Endodermal cell (in vitro differentiated cells): ENCODE measurements around the gene BPIFA3. TPM values are rescaled to one million over a fixed set of nuclear protein-coding genes. Genes with fewer than 3 reads are reported as not detected.
A peak's percentile ranks its signal among the peaks of the same experiment; 100 is the strongest.

Experiments used
- DNase-seq: peaks from one replicate; pipeline ENCODE4 v3.0.0-alpha.2; 2017
- H3K27ac ChIP-seq: 2 replicates; pipeline ENCODE4 v1.5.1; 2013; ENCODE audit warnings: mild to moderate bottlenecking, low read depth, low read length, moderate library complexity
- H3K27me3 ChIP-seq: 2 replicates; pipeline ENCODE4 v1.6.1; 2013; ENCODE audit warnings: mild to moderate bottlenecking, low read length, moderate library complexity; ENCODE audit not compliant: insufficient read depth, control insufficient read depth, poor library complexity, severe bottlenecking
- H3K36me3 ChIP-seq: 2 replicates; pipeline ENCODE4 v1.7.0; 2013; ENCODE audit warnings: mild to moderate bottlenecking, low read length, moderate library complexity; ENCODE audit not compliant: control insufficient read depth, insufficient read depth
- H3K4me1 ChIP-seq: one replicate; pipeline ENCODE4 v1.7.0; 2013; ENCODE audit warnings: low read length; ENCODE audit not compliant: control insufficient read depth, insufficient read depth
- H3K4me3 ChIP-seq: 2 replicates; pipeline ENCODE4 v1.5.1; 2013; ENCODE audit warnings: mild to moderate bottlenecking, low read length, moderate library complexity
- H3K9ac ChIP-seq: 2 replicates; pipeline ENCODE4 v1.6.1; 2013; ENCODE audit warnings: mild to moderate bottlenecking, low read length, moderate library complexity; ENCODE audit not compliant: poor library complexity, severe bottlenecking; ENCODE audit errors: extremely low read depth
- H3K9me3 ChIP-seq: 2 replicates; pipeline ENCODE4 v1.6.1; 2013; ENCODE audit warnings: mild to moderate bottlenecking, low read length, moderate library complexity; ENCODE audit not compliant: control insufficient read depth
- H3K27ac Mint-ChIP-seq: 2 replicates; pipeline ENCODE4 v1.8.0; 2020; ENCODE audit warnings: mixed read lengths
- H3K27me3 Mint-ChIP-seq: 2 replicates; pipeline ENCODE4 v1.8.0; 2021; ENCODE audit warnings: mild to moderate bottlenecking, mixed read lengths; ENCODE audit not compliant: insufficient read depth
- H3K36me3 Mint-ChIP-seq: 2 replicates; pipeline ENCODE4 v1.8.0; 2020; ENCODE audit warnings: low read depth, mixed read lengths
- H3K4me1 Mint-ChIP-seq: 2 replicates; pipeline ENCODE4 v1.8.0; 2020; ENCODE audit warnings: mixed read lengths
- H3K4me3 Mint-ChIP-seq: 2 replicates; pipeline ENCODE4 v1.8.0; 2020; ENCODE audit warnings: mild to moderate bottlenecking, moderate library complexity, mixed read lengths
- H3K9me3 Mint-ChIP-seq: 2 replicates; pipeline ENCODE4 v1.8.0; 2020; ENCODE audit warnings: mild to moderate bottlenecking, mixed read lengths
- CTCF ChIP-seq: fragments of 200-600 bp; sonication (generic); conservative IDR thresholded peaks from 2 replicates; pipeline ENCODE4 v1.5.0; 2021; ENCODE audit warnings: antibody characterized with exemption, mild to moderate bottlenecking
- WGBS, 2 experiments: methylation state at CpG; one replicate each; pipeline versions ENCODE4 v1.1.5 to v1.1.7; 2013; ENCODE audit warnings: missing lambda C conversion rate in 2 of 2, mixed read lengths in 1 of 2; ENCODE audit not compliant: insufficient coverage in 1 of 2, insufficient read length in 1 of 2; 5-methylcytosine and 5-hydroxymethylcytosine counted together
- total RNA-seq, 2 donors: library from RNA; stranded (reverse); fragmentation: NEBNext Ultra II Directional in 1 of 2; extraction: Animal tissue kit (Norgen Biotek cat#: 25700) in 1 of 2; gene quantifications; 2 replicates in 1 of 2; 3 replicates in 1 of 2; pipeline ENCODE4 v1.2.1, GENCODE V29; 2021

Gene BPIFA3
- total RNA-seq, 2 donors from 2014 or later = not detected

DNA sequence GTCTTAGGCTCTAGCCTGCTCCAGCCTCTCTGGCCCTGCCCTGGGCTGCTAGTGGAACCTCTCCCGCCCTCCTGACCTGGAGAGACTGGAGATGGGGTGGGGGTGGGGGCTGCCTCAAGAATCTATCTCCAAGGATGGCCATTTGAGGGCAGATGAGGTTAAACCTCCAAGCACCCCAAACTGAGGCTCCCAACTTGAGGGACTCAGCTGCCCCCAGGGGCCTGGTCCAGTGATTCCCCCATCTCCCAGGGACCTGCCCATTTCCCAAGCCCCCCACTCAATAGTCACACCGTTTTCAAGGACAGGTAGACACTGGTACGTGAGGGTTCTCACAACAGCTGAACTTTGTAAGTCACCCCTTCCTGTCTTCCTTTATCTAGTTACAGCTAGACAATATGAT is 58.7 kb downstream of the BPIFA3 start:
- Histone ChIP-seq H3K4me1 (no peaks in the 10 kb centered on the region), H3K9me3 (no peaks in the 10 kb centered on the region), H3K4me3 (no peak overlapping the region), H3K27me3 (peaks cover 6% of the 10 kb centered on the region), H3K36me3 (no peaks in the 10 kb centered on the region), H3K27ac (no peak overlapping the region), H3K9ac (no peak overlapping the region)
- Mint-ChIP-seq H3K4me3 (no peak overlapping the region), H3K27ac (no peak overlapping the region), H3K4me1 (peaks cover 17% of the 10 kb centered on the region), H3K9me3 (no peaks in the 10 kb centered on the region), H3K27me3 (peaks cover 19% of the 10 kb centered on the region), H3K36me3 (no peaks in the 10 kb centered on the region)
- 88 to 100% methylated on average over 1 to 3 of the region's 3 CpGs for WGBS, 2 experiments
- DNase-seq = peak; percentile 30
- no peak for TF ChIP-seq CTCF

DNA sequence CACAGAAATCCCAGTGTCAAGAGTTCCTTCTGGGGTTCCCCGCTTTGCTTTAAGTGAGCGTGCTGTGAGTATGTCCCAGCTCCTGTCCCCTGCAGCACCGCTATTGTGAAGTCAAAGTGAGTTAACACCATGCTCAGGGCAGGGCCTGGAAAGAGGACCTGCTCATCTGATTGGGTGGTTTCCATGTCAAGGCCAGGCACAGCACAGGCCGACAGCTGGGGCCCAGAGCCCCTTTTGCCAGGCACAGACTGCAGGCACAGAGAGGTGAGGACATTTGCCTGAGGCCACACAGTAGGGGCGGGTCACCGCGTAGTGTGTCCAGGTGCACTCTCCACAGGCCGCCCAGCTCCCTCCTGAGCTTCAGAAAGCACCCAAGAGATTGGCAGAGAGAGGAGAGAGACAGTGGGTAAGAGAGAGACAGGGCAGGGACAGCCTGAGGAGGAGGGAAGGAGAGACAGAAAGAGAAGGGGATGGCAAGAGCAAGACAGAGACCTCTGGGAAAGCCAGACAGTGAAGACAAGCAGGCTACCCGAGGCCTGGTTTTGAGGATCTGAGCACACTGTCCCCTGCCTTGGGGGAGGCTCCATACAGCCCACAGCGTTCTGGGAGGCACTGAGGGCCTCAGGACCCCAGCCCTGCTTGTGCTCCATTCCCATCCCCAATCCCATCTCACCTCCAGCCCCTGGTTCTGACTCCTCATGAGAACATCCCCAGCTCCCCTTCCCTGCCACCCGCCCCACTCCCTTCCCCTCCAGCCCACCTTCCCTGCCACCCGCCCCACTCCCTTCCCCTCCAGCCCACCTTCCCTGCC is 59.4 kb downstream of the BPIFA3 start:
- H3K4me1 ChIP-seq = no peaks in the 10 kb centered on the region
- H3K27me3 ChIP-seq = peaks cover 6% of the 10 kb centered on the region
- H3K36me3 ChIP-seq = no peaks in the 10 kb centered on the region
- Mint-ChIP-seq H3K27ac (no peak overlapping the region), H3K4me3 (no peak overlapping the region), H3K4me1 (peaks cover 17% of the 10 kb centered on the region), H3K36me3 (no peaks in the 10 kb centered on the region), H3K9me3 (no peaks in the 10 kb centered on the region), H3K27me3 (peaks cover 14% of the 10 kb centered on the region)
- TF ChIP-seq CTCF = no peak
- peak; percentile 55 for DNase-seq
- no peak overlapping the region for H3K27ac ChIP-seq
- no peak overlapping the region for H3K4me3 ChIP-seq
- no peak overlapping the region for H3K9ac ChIP-seq
- 81 to 84% methylated on average over 9 to 10 of the region's 12 CpGs for WGBS, 2 experiments
- no peaks in the 10 kb centered on the region for H3K9me3 ChIP-seq

Other genes with a start within 250 kb of the BPIFA3 start
- gene SUN5, start 212.9 kb upstream of the BPIFA3 start, total RNA-seq = not detected
- not detected for gene BPIFB2, start 209.6 kb upstream of the BPIFA3 start, total RNA-seq
- gene BPIFB6, start 185.7 kb upstream of the BPIFA3 start, total RNA-seq = not detected
- gene BPIFB3, start 163.4 kb upstream of the BPIFA3 start, total RNA-seq = not detected
- gene BPIFB4, start 137.7 kb upstream of the BPIFA3 start, total RNA-seq = under 1 TPM in 1 of 2 donors, not detected in 1; 0.22 TPM
- gene BPIFA2, start 49.2 kb upstream of the BPIFA3 start, total RNA-seq = not detected
- gene BPIFA1, start 18.6 kb downstream of the BPIFA3 start, total RNA-seq = 1 to 10 TPM in 1 of 2 donors, not detected in 1; 1.4 TPM
- gene BPIFB1, start 65.9 kb downstream of the BPIFA3 start, total RNA-seq = under 1 TPM; 0.24 to 0.26 TPM
- gene CDK5RAP1, start 184.2 kb downstream of the BPIFA3 start, total RNA-seq = 10 to 100 TPM; 45.2 to 59.7 TPM
- gene SNTA1, start 226.4 kb downstream of the BPIFA3 start, total RNA-seq = 1 to 10 TPM; 4.6 to 8.2 TPM